GM21786 (cell line): Measurements from ENCODE around the gene SGCD.

Experiments used
- ATAC-seq: cut with Tn5 transposase; IDR thresholded peaks from one replicate; pipeline ENCODE4 v1.9.1; 2021; ENCODE audit not compliant: unreplicated experiment

Gene SGCD

DNA sequence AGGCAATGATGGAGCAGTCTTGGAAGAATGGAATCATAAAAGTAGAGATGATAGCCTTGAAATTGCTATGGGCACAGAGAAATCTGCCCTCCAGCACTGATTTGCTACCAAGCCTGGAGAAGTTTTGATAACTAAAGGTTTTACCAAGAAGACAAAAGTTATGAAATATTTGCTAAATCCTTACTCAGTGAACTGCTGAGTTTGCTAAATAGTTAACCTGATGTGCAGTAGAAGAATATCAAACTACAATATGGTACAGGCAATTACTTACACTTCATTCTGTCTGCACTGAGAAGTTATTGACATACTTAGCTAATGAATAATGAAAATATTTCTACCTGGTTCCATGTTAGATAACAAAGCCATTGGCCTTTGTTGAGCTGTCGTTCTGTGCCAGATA, 124.5 kb downstream of the SGCD start:
- no peak for ATAC-seq

- ATAC-seq, result no peak
Observed at GRCh38 chr5:156456857-156457256, 129.9 kb downstream of the SGCD start.

DNA sequence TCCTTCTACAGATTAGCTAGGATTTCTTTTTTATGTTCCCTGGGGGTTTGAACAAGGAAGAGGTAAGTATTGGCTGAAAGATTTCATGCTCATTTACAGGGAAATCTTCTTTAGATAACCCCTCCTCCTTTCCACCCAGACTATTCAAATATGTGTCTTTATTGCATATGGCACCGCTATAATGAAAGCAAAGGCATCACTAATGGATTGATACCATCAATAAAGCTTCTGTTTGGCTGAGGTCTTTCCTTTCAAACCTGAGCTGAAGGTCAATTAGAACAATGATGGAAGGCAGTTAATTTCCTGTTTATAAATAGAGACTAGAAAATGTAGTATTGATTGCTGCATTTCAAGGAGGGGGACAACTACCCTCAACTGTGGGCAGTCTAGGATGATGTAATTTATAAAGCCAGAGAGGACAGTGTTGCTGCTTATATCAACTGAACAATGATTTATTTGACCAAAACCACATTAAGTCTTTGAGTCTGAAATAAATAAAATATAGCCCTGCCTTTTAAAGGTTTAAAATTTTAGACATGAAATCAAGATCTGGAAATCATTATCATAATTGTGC, 132.9 kb downstream of the SGCD start:
- no peak for ATAC-seq

GRCh38 chr5:156460471-156460870, 133.5 kb downstream of the SGCD start:
- no peak for ATAC-seq

DNA sequence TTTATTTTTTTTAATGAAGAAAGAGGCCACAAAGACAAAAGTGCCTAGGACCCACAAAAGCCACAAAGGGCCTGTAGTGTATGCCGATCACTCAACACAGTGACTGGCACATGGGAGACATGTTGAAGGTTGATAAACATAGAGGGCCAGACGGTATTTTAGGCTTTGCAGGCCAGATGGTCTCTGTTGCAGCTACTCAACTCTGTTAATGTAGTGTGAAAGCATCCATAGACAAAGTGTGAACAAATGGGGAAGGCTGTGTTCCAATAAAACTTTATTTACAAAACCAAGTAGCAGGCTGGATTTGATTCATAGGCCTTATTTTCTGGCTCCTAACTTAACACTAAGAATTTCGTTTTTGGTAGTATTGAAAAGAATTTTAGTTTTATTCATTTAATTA, 139.9 kb downstream of the SGCD start:
- ATAC-seq, result no peak

GRCh38 chr5:156469636-156470035, 142.7 kb downstream of the SGCD start:
- no peak for ATAC-seq

GRCh38 chr5:156471893-156472292, 144.9 kb downstream of the SGCD start:
- ATAC-seq, result no peak

DNA sequence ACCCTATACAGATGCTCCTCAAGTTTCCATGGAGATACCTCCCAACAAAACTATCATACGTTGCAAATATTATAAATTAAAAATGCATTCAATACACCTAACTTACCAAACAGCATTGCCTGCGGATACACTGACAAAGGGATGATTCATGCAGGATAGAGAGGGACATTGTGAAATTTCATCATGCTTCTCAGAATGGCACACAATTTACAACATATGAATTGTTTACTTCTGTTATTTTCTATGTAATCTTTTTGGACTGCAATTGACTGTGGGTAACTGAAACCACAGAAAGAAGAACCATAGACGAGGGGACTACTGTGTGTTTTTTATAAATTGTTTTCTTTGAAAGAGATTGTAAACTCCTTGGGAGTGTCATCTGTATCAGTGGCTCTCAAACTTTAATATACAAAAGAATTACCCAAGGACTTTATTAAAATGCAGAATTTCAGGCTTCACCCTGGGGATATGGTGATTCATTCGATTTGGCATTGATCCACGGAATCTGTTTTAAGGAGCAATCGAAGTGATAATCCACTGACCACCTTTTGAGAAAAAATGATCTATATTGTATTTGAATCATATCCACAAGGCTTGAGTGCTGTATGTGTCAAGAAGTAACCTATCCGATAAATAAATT, 146.4 kb downstream of the SGCD start:
- no peak for ATAC-seq

DNA sequence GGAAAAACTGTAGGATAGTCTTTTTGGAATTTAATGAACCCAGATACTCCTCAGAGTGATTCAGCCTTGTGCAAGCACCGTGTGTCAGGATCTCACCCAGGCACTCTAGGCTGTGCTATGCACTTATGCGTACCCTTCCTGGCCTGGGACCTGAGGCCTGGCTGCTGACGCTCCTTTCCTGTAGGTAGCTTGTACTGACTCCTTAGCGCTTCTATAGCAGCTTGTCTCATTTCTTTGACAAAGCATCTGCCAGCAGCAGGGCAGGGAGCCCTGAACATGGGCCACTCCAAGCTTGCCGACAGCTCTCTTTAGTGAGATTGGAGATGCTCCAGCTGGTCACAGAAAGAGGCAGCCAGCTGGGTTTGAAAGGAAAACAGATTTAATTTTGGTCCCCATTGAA, 147.3 kb downstream of the SGCD start:
- ATAC-seq, result no peak

- ATAC-seq, result no peak
Observed at GRCh38 chr5:156475182-156476157, 148.5 kb downstream of the SGCD start.

DNA sequence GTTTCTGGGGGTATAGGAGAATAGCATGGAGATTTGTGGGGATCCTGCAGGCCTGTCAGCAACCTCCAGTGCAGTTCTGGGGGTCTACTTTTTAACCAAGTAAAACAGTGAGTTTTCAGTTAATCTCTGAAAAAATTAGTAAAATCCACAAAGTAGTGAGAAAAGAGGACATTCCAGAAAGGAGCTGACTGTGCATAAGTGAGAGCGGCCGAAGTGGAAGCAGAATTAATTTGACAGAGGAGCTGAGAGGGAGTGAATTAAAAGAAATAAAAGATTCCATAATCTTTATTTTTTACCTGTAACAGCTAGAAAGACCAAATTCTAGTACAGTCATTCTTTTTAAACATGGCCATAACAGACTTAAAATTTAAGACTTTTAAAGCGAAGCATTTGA, 149.2 kb downstream of the SGCD start:
- no peak for ATAC-seq

DNA sequence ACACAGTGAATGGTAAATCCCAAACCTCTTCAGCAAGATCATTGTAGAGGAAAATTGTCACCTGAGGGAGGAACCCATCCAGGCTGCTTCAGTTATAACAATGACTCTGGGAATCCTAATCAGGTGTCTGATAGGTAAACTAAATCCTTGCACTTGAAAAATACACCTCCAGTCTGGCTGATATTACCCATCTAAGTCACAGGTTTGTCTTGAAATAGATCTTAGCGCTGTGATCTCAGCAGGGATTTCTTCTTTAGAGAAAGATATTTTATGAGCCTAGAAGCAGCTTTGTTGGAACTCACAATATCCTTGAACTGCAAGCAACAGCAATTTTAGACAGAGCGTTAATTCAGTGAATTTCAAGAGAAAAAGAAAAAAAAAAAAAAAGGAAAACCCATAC, 149.7 kb downstream of the SGCD start:
- ATAC-seq, result no peak

DNA sequence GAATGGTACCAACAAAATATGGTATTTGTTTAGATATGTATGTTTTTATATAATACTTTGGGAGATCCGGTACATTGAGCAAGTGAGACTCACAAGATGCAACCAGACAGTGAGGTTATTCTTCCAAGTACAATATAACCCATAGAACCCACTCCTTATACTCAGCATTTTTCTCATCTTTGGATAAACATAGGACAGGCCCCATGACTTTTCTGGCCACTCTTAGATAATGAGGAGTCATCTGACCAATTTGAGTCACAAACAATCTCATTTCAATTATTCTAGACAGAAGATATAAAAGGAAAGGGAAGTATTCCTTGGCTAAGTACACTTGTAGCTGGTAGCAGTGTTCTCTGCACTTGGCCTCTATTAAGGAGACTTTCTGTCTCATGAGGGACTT, 150.2 kb downstream of the SGCD start:
- ATAC-seq, result no peak

GRCh38 chr5:156479849-156480248, 152.9 kb downstream of the SGCD start:
- ATAC-seq, result no peak

- ATAC-seq, result no peak
Observed at GRCh38 chr5:156481741-156482140, 154.8 kb downstream of the SGCD start.

- no peak for ATAC-seq
Observed at GRCh38 chr5:156482818-156483217, 155.9 kb downstream of the SGCD start.

DNA sequence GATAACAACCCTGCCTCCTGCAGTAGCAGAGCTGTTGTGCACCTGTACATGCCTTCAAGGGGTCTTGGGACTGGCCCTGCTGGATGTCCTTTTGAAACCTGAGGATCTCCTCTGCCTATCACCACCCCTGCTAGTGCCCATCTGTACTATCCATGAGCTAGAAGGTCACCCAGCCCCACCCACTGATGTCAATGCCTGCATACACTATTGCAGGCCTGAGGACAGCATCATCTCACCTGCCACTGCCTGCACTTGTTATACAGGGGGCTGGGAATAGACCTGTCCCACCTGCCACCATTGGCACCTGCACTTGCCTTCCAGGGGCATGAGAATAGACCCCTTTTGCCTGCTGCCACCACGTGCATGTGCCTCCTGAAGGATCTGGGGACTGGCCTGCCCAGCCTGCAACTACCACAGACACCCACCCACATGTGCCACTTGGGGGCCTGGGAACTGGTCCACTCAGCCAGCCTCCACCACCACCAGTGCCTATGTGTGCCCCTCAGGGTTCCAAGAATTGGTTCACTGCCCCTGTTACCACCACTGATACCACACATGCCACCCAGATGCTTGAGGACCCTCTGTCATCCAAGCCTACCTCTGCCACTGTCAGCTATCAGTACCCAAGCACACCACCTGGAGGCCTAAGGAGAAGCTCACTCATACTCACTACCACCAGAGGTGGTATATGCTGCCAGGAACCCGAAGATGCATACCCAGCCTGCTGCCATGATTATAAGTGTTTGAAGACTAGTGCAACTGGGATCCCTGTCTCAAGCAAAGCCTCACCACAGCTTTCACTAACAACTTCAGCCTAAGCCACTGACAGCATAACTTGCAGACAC, 159.7 kb downstream of the SGCD start:
- no peak for ATAC-seq

- no peak for ATAC-seq
Observed at GRCh38 chr5:156491766-156492165, 164.8 kb downstream of the SGCD start.

DNA sequence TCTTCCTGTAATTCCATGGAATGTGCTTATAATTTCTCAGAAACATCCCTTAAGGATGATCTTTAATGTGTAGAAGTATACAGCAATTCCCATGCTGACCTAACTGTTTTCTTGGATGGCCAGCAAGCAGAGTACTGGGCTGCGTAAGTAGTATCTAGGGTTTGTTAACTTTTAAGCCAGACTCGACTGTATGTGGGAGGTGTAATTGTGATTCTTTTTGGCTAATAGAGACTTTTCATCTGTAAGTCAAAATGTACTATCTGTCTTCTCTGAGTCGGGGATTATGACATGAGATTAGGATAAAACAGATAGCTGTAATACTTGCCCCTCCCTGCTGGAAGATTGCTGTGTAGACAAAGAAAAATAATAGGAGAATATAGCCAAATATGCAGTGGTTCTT, 169.3 kb downstream of the SGCD start:
- no peak for ATAC-seq

DNA sequence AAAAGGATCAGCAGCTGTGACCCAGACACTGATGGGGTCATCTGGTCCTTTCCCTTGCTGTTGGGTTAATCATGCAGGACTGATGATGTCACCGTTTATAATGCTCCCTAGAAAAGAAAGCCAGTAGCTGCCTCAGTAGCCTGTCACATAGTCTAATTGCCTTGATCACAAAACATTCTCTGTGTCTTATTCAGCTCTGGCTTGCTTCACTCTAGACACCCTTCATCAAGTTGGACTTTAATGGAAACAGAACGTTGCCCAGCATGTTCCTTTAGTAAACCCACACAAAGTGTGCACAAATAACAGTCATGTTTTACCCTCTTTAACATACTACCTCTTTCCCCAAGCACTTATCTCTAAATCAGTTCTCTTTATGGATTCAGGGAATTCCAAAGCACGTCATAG, 170.8 kb downstream of the SGCD start:
- ATAC-seq, result no peak
